ENCODE data around the gene CTNNA2. TPM values are rescaled to one million over a fixed set of nuclear protein-coding genes. Genes with fewer than 3 reads are reported as not detected.

CTNNA2 gene
- total and polyA plus RNA-seq, 2 of the 8 experiments (the other 6 are each of a cell fraction or from before 2014, with no cell fraction given), result 3.9 to 9.0 TPM

DNA sequence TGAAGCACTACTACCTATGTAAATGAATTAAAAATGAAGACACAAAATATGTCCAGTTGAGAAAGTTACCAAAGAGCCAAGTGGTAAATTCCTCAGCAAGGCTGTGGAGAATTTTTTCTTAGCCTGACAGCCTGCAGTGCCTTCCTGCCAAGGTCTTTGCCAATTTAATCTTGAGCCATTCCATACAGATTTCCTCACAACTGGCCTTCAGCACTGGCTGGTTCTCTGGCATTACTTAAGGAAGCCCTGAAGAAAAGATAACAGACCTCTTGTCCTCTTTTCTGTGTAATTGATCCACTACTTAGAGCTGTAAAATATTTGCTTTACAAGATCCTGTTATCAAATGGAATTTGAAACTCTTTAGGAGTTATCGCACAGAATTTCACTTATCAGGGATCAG lies 1125.9 kb downstream of the CTNNA2 start (continued):
- TF ChIP-seq HDAC6 (IDR thresholded peaks at IDR 0.05; ENCODE audit: low read depth, low read length) (no peak), SIRT6 (IDR thresholded peaks at IDR 0.05; ENCODE audit: low read length) (no peak), RNF2 (IDR thresholded peaks at IDR 0.05; ENCODE audit: borderline replicate concordance, low read depth, low read length, missing control alignments, poor library complexity, severe bottlenecking) (no peak), TBP (IDR thresholded peaks at IDR 0.05; ENCODE audit: low read depth, low read length) (no peak), TAF1 (IDR thresholded peaks at IDR 0.05; ENCODE audit: low read depth, low read length) (no peak), GTF2F1 (IDR thresholded peaks at IDR 0.05; ENCODE audit: borderline replicate concordance, low read depth, low read length) (no peak), RXRA (IDR thresholded peaks at IDR 0.05; ENCODE audit: insufficient read depth, low read depth, low read length) (no peak)

All from H1 (cell line).